Stimulated activated CD8-positive, alpha-beta memory T cell treated with anti-CD3 and anti-CD28 coated beads, Interleukin-12 subunit alpha, Interleukin-12 subunit beta, amount 100 ng/mL, for 24 hours (primary cell): ENCODE data around the gene ABI1.
A peak's percentile ranks its signal among the peaks of the same experiment; 100 is the strongest.

Source experiments
- DNase-seq: peaks from one replicate; pipeline ENCODE4 v3.0.0-alpha.2; 2020; ENCODE audit errors: extremely low read depth

Gene ABI1

GRCh38 chr10:26714415-26715136, 146.2 kb downstream of the ABI1 start:
- no peak for DNase-seq

- DNase-seq: no peak
These were observed 149.4 kb downstream of the ABI1 start for GRCh38 chr10:26711324-26711723.

GRCh38 chr10:26706936-26707335, 153.8 kb downstream of the ABI1 start:
- no peak for DNase-seq

- no peak for DNase-seq
These were observed 154.6 kb downstream of the ABI1 start for GRCh38 chr10:26706206-26706605.

GRCh38 chr10:26703974-26704373, 156.8 kb downstream of the ABI1 start:
- no peak for DNase-seq

GRCh38 chr10:26703096-26703495, 157.7 kb downstream of the ABI1 start:
- no peak for DNase-seq

GRCh38 chr10:26700884-26701630, 159.7 kb downstream of the ABI1 start:
- DNase-seq: no peak

- no peak for DNase-seq
These were observed 161.1 kb downstream of the ABI1 start for GRCh38 chr10:26699631-26700030.

GRCh38 chr10:26698909-26699308, 161.8 kb downstream of the ABI1 start:
- DNase-seq: no peak

GRCh38 chr10:26697922-26698608, 162.7 kb downstream of the ABI1 start:
- no peak for DNase-seq

GRCh38 chr10:26697163-26697921, 163.4 kb downstream of the ABI1 start, which contains the start of gene PDSS1:
TSS of gene PDSS1 (plus strand) at chr10:26697701. CDS start at chr10:26697712, 11 bp downstream.
- DNase-seq: peak; percentile 43

- no peak for DNase-seq
These were observed 164.0 kb downstream of the ABI1 start for GRCh38 chr10:26696786-26697162.
